GM21576 (cell line): ENCODE results near the gene PFDN1.

Experiments
- ATAC-seq: cut with Tn5 transposase; IDR thresholded peaks from one replicate; pipeline ENCODE4 v1.9.1; 2021; ENCODE audit warnings: mild to moderate bottlenecking, moderate library complexity; ENCODE audit not compliant: unreplicated experiment

Gene PFDN1

DNA sequence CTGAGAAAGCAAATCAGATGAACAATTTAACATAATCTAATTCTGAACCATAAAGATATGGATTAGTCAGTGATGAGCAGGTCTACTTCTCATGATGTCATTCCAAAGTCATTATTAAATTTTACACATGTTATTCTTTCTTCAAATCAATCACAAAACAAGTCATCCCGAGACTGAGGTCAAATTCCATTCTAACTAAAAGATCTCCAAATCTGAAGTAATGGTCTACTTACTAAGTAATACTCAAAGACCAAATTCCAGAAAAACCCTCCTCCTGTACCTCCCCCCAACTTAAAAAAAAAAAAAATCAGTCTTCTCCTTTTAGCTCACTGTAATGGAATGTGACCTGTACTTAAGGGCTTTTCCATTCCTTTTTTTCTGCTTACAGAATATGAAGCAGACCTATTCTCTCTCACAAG lies 4.7 kb downstream of the PFDN1 start:
- no peak for ATAC-seq

DNA sequence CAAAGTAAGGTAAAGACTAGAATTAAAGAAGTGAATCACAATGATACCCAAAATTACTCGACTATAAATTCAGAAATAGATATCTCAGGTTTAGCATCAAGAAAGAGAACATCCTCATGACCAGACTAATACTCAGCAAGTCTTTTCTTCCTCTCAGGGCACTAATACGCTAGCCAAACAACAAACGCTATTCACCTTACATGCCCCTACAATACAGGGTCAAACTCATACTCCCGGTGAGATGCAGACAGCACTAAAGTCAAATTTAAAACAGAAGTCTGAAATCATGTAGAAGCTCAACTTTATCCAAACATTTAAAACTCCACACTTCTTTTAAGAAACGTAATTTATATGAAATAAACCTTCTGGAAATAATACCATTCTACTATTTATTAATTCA lies 5.6 kb downstream of the PFDN1 start:
- no peak for ATAC-seq

DNA sequence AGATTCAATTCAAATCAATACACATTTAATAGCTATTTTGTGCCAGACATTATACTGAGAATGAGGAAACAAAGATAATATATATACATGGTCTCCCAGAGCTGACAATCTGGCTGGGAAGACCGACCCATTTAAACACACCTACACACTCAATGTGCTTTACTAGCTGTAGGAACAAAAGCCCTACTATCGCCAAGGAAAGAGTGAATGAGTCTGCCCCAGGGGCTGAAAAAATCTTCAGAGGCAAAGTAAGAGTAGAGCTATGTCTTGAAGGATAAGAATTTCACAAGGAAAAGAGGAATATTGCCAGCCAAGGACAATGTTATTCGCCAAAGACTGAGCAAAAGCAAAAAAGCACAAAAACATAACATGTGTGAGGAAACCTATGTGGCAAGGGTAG lies 6.6 kb downstream of the PFDN1 start:
- no peak for ATAC-seq

DNA sequence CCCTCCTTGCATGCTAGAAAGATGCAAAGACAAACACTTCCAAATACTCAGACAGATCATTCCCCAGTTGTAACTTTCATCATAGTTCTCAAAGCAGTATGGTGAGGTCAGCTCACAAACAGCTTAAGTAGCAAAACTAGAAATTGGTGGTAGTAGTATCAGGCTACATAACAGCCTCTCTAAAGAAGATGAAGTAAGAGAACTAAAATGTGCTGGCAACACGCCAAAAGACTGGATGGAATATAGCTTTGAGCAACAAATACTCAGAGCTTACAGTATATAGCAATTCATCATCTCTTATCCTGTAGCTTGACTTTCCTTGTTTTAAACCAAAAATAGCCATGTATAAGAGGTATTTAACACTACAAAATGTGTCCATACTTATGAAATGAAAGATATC lies 7.5 kb downstream of the PFDN1 start:
- ATAC-seq, result no peak

DNA sequence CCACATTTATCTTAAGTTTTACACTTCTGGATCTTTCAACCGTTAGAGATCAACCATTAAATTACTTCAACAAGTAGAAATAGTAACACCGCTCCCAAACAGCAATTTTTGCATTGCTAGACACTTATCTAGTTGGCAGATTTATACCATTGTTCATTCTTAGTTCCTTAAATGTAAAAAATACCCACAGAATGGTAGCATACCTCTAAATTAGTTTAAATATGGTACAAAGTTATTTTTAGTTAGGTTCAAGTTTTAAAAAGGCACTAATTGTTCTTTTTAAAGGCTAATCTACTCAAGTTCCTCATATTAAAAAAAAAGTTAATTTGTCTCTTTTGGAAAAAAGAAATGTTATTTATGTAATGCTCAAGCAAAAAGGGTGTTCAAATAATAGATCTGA lies 8.1 kb downstream of the PFDN1 start:
- ATAC-seq, result no peak

DNA sequence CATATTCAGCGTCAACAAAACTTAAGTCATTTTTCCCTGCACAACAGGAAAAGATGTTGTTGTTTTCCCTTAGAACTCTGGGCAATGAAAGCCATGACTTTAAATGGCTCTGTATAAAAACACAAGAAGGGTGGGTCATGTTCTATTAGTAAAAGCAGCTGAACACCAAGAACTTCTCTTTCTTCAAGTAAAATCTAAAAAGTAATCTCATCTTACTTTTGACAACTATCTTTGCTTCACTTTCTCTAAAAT lies 9.1 kb downstream of the PFDN1 start:
- ATAC-seq, result no peak

DNA sequence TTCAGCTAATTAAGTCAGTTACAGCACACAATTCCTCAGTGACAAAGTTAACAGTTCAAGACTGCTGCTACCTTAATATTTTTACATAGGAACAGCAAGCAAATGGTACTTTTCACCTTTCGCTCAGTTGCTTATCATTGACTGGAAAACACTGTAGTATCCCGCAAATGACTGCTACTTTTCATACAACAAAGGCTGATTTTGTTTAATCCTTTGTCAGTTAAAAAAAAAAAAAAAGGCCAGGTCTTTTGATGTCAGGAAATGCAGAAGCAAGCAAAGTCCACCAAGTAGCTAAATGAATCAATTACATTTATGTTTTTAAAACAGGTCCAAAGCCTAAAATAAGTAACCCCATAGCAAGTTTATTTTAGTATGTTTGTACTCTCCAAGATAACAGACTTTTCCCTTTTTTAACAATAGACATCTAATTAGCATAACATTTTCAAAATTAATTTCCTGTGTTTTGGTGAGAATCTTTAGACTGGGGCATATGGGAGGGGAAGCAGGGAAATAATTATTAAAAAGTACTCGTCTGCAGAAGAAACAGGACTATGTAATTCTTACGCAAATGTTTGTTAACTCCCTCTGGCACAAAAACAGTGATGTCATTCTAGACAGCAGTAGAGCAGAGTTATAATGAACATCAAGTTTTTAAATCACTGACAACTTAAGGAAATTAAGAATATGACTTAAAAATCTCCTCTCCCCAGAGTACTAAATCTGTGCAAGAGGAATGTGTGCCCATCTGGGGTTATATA lies 9.6 kb downstream of the PFDN1 start:
- no peak for ATAC-seq

DNA sequence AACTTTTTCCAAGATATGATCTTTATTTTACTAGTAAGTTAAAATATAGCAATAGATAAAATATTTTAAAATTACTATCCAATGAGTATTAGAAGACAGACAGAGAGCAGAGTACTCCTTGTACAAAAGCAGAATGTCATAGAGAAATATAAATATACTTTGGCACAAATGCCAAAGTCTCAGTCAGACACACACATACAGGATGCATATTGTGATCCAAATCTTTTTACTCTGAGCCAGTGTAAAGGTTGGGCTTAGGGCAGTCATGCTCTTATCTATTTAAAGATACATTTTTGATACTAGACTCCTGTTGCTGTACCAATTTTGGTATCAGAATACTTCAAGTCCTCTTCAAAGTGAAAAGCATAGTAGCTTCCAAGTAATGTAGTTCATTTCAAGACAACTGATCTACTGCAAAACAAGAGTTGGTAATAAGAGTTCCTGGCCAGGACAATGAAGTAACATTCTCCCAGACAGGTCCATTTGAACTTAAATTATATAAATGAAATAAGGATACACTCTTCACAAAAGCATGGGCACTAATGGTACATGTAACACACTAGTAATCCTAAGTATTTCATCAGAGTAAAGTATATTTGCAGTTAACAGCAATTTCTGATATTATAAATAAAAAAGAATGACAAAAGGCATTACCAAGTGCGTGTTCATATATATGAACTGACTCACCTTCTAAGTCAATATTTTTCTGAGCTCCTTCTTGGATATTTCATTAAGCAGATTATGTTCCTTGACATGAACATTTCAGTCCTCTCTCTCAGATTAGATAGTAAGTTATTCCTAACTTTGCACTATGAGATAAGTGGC lies 10.5 kb downstream of the PFDN1 start:
- ATAC-seq, result no peak

DNA sequence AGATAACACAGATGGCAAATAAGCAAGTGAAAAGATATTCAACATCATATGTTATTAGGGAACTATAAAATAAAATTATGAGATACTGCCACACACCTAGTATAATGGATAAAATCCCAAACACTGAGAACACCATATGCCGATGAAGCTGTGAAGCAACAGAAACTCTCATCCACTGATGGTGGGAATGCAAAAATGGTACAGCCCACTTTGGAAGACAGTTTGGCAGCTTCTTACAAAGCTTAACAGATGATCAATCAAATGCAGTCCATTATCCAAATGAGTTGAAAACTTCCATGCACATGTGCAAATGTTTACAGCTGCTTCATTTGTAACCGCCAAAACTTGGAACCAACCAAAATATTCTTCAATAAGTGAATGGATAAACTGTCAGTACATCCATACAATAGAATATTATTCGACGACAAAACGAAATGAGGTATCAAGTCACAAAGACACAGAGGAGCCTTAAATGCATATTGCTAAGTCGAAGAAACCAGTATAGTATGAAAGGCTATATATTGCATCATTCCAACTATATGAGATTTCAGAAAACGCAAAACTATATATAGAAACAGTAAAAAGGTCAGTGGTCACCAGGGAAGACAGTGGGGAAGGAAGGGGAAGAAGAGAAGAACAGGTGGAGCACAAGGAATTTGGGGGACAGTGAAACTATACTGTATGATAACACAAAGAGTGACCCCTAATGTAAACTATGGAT lies 14.9 kb downstream of the PFDN1 start:
- no peak for ATAC-seq

DNA sequence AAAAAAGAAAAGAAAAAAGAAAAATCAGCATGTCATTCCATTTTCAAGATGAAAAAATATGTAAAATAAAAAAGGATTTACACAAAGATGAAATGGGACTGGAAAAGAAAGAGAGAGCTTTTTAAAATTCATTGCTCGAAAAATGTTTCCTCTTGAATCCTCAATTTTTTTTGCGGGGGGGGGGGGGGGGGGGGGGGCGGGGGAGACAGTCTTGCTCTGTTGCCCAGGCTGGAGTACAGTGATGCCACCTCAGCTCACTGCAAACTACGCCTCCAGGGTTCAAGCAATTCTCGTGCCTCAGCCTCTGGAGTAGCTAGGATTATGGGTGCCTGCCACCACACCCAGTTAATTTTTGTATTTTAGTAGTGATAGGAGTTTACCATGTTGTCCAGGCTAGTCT lies 16.5 kb downstream of the PFDN1 start:
- ATAC-seq, result no peak

DNA sequence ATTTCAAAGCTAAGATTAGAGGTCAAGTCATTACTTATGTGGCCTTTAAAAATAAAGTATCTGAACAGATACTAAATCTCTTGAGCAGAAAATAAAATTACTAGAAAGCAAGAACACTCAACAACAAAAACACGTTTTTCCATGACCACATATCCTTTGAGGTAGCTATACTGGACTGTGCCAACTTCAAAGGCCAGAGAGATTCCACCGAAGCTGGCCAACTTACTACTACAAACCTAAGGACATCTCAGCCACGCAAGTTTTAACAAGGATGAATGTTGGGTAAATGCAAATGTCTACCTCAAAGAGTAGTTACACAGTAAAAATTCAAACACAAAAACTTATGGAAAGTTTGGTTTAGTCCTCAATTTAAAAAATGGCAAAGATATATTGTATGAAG lies 18.9 kb downstream of the PFDN1 start:
- ATAC-seq, result no peak

DNA sequence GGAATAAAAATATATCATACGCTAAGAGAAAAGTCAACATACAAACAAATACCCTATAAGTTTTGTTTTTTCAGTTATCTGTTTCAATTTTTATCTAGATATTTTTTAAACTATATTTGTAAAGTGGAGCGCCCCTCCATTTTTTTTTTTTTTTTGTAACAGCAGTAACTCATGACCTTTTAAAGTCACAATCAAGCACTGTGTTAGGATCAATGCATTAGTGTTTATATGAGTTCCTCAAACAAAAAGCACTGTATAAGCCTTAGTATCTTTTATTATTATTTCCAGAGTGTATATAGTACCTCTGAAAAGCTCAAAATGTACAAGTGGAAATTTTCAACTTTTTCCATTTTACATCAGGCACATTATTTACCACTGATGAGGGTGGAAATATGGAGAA lies 20.6 kb downstream of the PFDN1 start:
- no peak for ATAC-seq

DNA sequence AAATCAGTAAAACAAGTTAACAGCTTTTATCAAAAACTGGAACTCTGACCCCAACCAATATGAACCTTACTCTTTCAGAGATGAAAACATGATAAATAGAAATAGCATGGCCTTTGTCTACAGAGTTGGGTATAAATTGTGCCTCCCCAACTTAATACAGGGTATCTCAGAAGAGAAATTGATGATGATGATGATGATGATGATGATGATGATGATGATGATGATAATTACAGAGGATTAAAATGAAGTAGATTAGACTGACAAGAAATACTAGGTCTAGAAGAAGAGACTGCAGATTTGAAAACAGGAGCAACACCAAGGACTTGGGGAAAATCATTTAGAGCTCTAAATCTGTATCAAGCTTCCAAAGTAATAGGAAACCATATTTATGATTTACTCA lies 27.1 kb downstream of the PFDN1 start:
- no peak for ATAC-seq

DNA sequence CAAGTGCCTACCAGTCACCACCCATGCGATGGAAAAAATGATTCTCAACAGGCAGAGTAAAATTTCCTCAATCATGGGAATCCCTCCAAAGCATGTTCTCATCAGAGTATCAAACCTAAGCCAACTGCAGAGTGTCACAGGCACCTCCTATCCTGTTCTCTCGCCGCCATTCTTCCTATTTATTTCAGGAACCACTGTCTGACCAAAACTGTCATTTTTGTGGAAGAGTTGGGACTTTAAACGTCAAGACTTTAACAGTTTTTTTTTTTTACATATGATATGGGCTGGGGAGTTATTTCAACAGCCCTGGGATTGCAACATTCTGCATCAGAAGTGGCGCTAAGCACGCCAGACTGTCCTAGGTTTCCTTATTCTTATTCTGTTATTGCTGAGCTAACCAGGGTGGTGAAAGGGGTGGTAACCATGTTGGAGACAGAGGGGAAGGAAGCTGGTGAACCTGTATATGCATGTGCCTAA lies 29.5 kb downstream of the PFDN1 start:
- no peak for ATAC-seq

DNA sequence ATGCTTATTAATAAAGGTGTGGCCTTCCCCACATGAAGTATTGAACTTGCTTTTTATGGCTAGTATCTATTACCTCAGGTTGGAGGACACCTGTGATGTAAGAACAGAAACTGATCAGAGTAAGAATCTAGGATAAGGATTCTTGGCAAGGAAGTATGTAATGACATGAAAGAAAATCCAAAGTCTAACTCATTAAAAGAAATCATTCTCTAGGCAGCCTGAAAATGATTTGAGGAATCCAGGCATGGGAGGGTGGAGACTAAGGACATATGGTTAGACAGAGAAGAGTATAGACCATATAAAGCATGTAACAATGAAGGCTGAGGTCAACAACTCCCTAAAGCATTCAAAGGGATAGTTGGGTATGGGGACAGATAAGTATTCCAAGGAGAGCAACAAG lies 32.9 kb downstream of the PFDN1 start:
- no peak for ATAC-seq

DNA sequence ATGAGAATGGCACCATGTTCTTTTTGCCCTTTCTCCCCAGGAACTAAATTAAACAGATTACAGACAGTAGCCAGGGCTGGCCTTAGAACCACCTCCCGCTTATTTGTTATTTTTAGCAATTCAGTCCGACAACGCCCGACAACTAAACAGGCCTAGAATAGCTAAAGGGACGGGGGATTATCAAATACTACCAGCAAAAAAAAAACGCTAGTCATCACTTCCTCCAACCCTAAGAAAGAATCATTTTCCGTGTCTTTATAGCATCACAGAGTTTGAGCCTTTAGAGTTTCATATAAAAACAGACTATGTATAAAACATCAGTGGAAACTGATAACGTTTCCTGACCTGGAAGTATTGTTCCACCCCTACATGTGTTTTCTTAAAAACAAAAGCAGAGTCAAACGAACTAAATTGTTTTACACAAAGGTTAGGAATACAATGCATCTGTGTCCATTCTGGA lies 35.3 kb downstream of the PFDN1 start:
- ATAC-seq, result no peak

DNA sequence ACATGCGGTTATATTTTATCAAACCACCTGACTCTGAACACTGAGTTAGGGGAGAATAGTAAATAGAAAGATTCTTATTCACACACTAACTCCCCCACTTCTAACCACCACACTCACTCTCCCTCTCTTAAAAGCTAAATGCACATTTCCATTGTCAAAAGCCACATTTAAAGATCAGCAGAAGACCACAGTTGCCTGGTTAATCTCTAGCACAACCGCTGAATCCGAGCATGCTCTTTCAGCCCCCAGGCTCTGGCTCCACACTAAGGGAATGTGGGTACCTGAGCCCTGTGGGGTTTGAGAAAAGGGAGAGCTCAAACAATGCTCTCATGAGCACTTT lies 35.7 kb downstream of the PFDN1 start:
- ATAC-seq, result no peak

DNA sequence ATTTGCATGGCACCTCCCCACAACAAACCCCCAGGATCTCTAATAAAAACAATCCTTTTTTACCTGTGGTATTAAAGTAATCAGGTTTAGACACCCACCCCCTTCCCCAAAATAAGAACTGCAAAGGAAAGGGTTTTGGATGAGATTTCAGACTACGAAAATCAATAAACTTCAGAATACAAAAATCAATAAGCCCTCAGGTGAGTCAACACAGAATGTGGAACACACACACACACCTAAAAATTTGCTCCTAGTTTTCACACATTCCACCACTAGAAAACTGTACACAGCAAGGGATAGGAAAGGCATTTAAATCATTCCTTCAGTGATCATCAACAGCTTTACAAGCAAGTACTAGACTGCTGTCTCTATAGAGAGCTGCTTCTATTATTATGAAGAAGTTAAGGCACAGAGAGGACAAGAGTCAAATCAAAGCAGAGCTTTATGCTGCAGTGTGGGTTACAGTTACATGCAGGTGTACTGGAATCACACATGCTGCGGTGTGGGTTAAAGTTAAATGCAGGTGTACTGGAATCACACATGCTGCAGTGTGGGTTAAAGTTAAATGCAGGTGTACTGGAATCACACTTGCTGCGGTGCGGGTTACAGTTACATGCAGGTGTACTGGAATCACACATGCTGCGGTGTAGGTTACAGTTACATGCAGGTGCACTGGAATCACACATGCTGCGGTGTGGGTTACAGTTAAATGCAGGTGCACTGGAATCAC lies 36.3 kb downstream of the PFDN1 start:
- no peak for ATAC-seq

DNA sequence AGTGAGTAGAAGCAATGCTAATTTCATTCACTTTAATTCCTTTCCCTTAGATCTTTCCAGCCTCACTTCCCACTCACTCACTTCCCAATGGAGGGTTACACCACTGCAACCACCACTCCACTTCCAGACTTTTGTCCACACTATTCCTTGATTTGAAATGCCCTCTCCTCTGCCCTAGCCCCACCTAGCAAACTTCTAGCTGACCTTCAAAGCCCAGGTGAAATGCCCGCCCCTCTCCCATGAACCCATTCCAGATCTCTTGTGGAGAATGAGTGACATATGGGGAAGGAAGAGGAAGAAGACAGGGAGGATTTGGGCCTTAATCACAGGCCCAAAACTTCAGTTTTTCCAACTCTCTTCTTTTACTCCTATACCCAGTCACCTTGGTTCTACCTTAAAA lies 37.1 kb downstream of the PFDN1 start:
- no peak for ATAC-seq

DNA sequence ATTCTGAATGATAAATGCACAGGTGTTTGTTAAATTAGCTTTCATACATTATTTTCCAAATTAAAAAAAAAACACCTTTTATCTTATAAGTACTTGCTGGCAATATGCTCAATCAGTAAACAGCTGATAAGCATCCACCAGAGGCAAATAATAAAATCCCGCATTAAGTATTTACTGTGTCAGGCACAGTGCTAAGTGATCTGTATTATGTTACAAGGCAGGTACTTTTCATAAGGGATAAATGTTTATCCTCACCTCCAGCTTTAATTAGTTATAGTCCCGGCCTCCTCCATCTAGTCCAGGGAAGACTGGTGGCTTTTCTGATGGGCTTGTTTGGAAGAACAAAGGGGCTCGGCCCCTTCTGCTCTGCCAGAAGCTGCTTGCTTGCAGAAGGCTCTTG lies 40.1 kb downstream of the PFDN1 start:
- no peak for ATAC-seq

DNA sequence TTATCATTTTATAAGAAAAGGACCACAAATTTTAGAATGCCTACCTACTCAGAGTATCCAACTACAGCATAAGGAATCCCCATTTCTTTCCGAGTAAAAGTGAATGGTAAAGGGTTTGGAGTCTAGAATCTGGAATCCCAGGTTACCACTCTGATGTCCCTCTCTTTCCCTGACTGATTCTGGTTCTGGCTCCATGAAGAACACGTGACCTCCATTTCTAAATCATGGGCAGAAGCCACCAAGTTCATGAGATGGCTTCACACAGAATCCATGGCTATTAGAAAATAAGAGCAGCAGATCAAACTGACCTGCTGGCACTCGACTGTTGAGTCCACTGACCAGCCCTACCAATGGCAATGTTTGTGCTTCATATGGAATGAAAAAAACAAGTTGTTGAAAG lies 40.7 kb downstream of the PFDN1 start:
- ATAC-seq, result no peak
